Stomach (tissue), 9 donors: ENCODE data around the gene LRRC8A. TPM values are rescaled to one million over a fixed set of nuclear protein-coding genes. Genes with fewer than 3 reads are reported as not detected.
A peak's percentile ranks its signal among the peaks of the same experiment; 100 is the strongest.
"Not testable (repeated sequence)": the region's sequence is repeated elsewhere in the genome, so short reads cannot be mapped to it uniquely, and the experiment has no call there.

Source experiments
- DNase-seq, 2 donors: peaks; one replicate each; pipeline versions ENCODE4 v3.0.0 to v3.0.0-alpha.2; 2013 to 2019
- H3K27ac ChIP-seq, 5 donors: fragments of 200-600 bp in 4 of 5; sonication (generic) in 4 of 5; one replicate each; pipeline ENCODE4 v1.5.1; 2013 to 2019; ENCODE audit warnings: mild to moderate bottlenecking in 1 of 5, moderate library complexity in 1 of 5
- H3K27me3 ChIP-seq, 3 donors: fragments of 200-600 bp; sonication (generic); one replicate each; pipeline ENCODE4 v1.5.1; 2017 to 2019; ENCODE audit warnings: mixed run types in 1 of 3
- H3K36me3 ChIP-seq, 4 donors: fragments of 200-600 bp; sonication (generic); 1 replicate in 3 of 4; 2 replicates in 1 of 4; pipeline ENCODE4 v1.5.1; 2016 to 2019
- H3K4me1 ChIP-seq, 4 donors: fragments of 200-600 bp; sonication (generic); one replicate each; pipeline ENCODE4 v1.5.1; 2016 to 2019
- H3K4me3 ChIP-seq, 4 donors: fragments of 200-600 bp; sonication (generic) in 3 of 4; one replicate each; pipeline ENCODE4 v1.5.1; 2016 to 2019; ENCODE audit warnings: mild to moderate bottlenecking in 1 of 4
- H3K9me3 ChIP-seq, 4 donors: fragments of 200-600 bp; sonication (generic); one replicate each; pipeline ENCODE4 v1.5.1; 2016 to 2019
- CTCF ChIP-seq, 7 experiments: fragments of 450-650 bp in 4 of 7; fragments of 200-600 bp in 3 of 7; sonication (generic) in 3 of 7; IDR thresholded peaks; one replicate each; pipeline ENCODE4 v1.5.1; 2016 to 2019; ENCODE audit warnings: antibody characterized with exemption in 7 of 7, control low read depth in 2 of 7, mild to moderate bottlenecking in 1 of 7
- EP300 ChIP-seq: sonication (generic); formaldehyde crosslinking; IDR thresholded peaks from one replicate; pipeline ENCODE4 v1.6.1; 2017; ENCODE audit warnings: antibody characterized with exemption
- POLR2A ChIP-seq, 4 donors: fragments of 450-650 bp; IDR thresholded peaks; one replicate each; pipeline ENCODE4 v1.6.1; 2016; ENCODE audit warnings: antibody characterized with exemption in 4 of 4, control low read depth in 2 of 4, mild to moderate bottlenecking in 1 of 4, moderate library complexity in 1 of 4
- POLR2AphosphoS5 ChIP-seq, 3 donors: sonication (generic); formaldehyde crosslinking; IDR thresholded peaks; one replicate each; pipeline ENCODE4 v1.6.1; 2016; ENCODE audit warnings: antibody characterized with exemption in 3 of 3
- WGBS, 5 donors: extraction: QIAGEN DNeasy Blood & Tissue Kit in 3 of 5; methylation state at CpG; one replicate each; pipeline versions ENCODE4 v1.1.5 to v1.1.7; 2013 to 2018; 5-methylcytosine and 5-hydroxymethylcytosine counted together
- intact Hi-C: fragments of 100-400 bp; cut with DNase I; formaldehyde crosslinking; loops from one replicate; pipeline ENCODE4 v1.15.1; 2023; ENCODE audit warnings: low total_unique reads
- polyA plus RNA-seq, 3 donors: library from polyadenylated mRNA; stranded (reverse); fragments of 200-250 nt; gene quantifications; one replicate each; pipeline ENCODE4 v1.2.3, GENCODE V29; 2013
- total RNA-seq, 5 donors: library from RNA; depleted of rRNA; stranded (reverse); fragments of >200 nt; gene quantifications; one replicate each; pipeline versions ENCODE4 v1.1.0 to v1.2.3, GENCODE V29; 2014 to 2016
- donor health status: healthy with polysubstance abuse.
- donor health status: Bipolar disorder and iron deficiency.
- donor health status: healthy.

Gene LRRC8A
- total and polyA plus RNA-seq, 8 donors, result 11.2 to 63.7 (median 21.2) TPM

DNA sequence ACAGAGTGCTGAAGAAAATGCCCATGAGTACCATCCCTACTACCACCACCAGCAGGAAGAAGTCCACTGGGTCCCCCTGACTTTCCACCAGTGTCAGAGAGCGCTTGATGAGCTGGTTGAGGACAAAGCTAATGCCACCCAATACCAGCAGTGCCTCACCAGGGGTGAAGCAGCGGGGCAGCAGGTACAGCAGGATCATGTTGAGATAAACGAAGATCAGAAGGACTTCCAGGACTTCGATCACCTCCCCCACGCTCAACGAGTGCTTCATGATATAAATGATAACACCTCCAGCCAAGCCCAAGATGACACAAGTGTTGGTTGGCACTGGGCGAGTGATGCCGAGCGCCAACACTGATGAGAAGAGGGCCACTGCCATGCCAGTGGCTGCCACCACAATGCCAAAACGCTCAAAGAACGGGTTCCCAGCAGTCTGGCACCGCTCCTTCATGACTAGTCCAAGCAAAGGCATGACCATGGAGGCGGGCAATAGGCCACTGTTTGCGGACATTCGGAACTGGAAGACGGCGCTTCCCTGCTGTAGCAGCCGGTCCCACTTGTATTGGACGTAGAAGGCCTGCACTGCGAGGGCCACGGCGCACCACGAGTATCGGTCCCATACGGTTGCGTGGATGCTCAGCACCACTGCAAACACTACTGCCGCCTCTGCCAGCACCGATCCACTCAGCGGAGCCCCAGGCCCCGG lies 64.8 kb downstream of the LRRC8A start:
- Histone ChIP-seq H3K36me3 (peaks cover 4 to 61% (median 39%) of the 10 kb centered on the region in 4 donors), H3K27me3 (no peaks in the 10 kb centered on the region), H3K9me3 (no peaks in the 10 kb centered on the region), H3K4me1 (peaks cover 9 to 47% (median 34%) of the 10 kb centered on the region in 4 donors), H3K4me3 (peak overlapping the region; percentile 66 to 97 (median 84)), H3K27ac (peak overlapping the region; percentile 81 to 96 (median 93))
- TF ChIP-seq POLR2A (IDR thresholded peaks at IDR 0.05) (no peak), CTCF (IDR thresholded peaks at IDR 0.05) (no peak), POLR2AphosphoS5 (IDR thresholded peaks at IDR 0.05) (no peak), EP300 (no peak)
- intact Hi-C loops, result no loop called here
- DNase-seq, result peak in 1 of 2 donors; percentile 33
- WGBS, 5 donors, result 20 to 55% (median 26%) methylated on average over 15 to 30 of the region's 30 CpGs

DNA sequence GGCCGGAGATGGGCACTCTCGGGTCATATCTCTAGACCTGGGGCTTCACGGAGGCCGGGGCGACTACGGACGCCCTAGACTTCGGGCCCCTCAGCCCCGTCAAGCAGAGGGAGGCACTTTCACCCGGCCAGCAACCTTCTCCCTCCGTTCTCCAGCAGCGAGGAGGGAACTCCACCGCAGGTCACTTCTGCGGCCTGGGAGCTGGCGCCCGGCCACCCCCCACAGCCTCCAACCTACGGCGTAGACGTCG lies 65.3 kb downstream of the LRRC8A start:
- Histone ChIP-seq H3K27me3 (no peaks in the 10 kb centered on the region), H3K36me3 (peaks cover 4 to 61% (median 42%) of the 10 kb centered on the region in 4 donors), H3K4me1 (peaks cover 9 to 47% (median 33%) of the 10 kb centered on the region in 4 donors), H3K9me3 (no peaks in the 10 kb centered on the region), H3K27ac (peak overlapping the region; percentile 81 to 96 (median 93)), H3K4me3 (peak overlapping the region; percentile 66 to 97 (median 84))
- 0 to 3% (median 1%) methylated on average over 7 to 20 of the region's 20 CpGs for WGBS, 5 donors
- TF ChIP-seq EP300 (no peak), POLR2AphosphoS5 (IDR thresholded peaks at IDR 0.05) (no peak), POLR2A (IDR thresholded peaks at IDR 0.05) (no peak), CTCF (IDR thresholded peaks at IDR 0.05) (no peak)
- no peak for DNase-seq
- intact Hi-C loops, result no loop called here

DNA sequence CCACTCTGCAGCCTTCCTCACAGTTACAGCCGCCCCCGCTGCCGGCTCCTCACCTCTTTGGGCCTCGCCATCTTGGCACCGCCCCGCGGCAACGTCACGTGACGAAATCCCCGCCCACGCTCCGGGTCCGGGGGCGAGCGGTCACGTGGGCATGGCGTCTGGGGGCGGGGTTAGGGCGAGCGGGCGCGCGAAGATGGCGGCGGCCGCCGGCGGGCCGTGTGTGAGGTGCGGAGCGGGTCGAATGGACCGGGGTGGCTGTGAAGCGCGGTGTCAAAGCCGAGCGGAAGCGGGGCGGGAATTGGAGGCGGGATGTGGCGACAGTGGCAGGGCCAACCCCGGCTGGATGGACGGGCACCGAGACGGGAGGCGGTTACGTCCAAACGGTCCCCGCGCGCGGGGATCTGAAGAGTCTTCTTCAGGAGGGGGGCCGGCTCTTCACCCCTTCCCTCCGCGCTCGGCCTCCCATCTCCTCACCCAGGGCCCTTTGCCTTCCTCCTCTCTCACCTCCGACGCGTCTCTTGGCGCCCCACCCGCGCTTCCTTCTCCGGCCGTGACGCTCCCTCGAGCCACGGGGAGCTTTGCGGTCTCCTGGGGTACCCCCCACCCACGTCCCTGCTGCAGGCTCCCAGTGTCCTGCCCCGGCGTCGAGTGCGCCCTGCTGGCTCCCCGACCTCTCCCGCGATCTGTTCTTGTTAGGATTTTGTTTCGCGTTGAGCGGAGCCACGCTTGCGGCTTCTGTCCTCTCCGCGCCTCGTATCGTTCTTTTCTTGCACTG lies 65.8 kb downstream of the LRRC8A start, which contains the start of the genes DOLK and NUP188:
Gene DOLK (minus strand): TSS at position 77 of the 775 bp plus-strand sequence. CDS start 300 bp downstream, outside the sequence.
Gene NUP188 (plus strand): TSS at position 173 of the 775 bp plus-strand sequence. CDS start 21 bp downstream, at position 194.
- Histone ChIP-seq H3K36me3 (peaks cover 5 to 63% (median 46%) of the 10 kb centered on the region in 4 donors), H3K27me3 (no peaks in the 10 kb centered on the region), H3K4me3 (peak within 1 kb of the TSS; percentile 66 to 97 (median 84)), H3K27ac (peak within 1 kb of the TSS; percentile 87 to 96 (median 93)), H3K9me3 (no peaks in the 10 kb centered on the region), H3K4me1 (peaks cover 9 to 47% (median 31%) of the 10 kb centered on the region in 4 donors)
- TF ChIP-seq CTCF (IDR thresholded peaks at IDR 0.05) (no peak), POLR2A (IDR thresholded peaks at IDR 0.05) (peak in 2 of 4 donors; percentile 27 to 84), EP300 (no peak), POLR2AphosphoS5 (IDR thresholded peaks at IDR 0.05) (peak; percentile 93 to 99 (median 97))
- peak; percentile 97 to 98 for DNase-seq
- intact Hi-C loops, result no loop called here
- WGBS, 5 donors, result 0 to 1% (median 0%) methylated on average over 68 to 86 of the region's 86 CpGs

GRCh38 chr9:128961403-128961802 lies 79.5 kb downstream of the LRRC8A start:
- intact Hi-C loops, result loop anchor here (10.0 kb wide), 1 partner anchor 347 kb away; no protein-coding TSS in a partner anchor
- H3K9me3 ChIP-seq, H3K4me3 ChIP-seq, H3K27me3 ChIP-seq, H3K27ac ChIP-seq, H3K4me1 ChIP-seq: not testable (repeated sequence)
- peak in 1 of 2 donors; percentile 9 for DNase-seq
- peaks cover 34 to 98% (median 91%) of the 10 kb centered on the region in 4 donors for H3K36me3 ChIP-seq
- WGBS, 5 donors, result 93 to 98% (median 97%) methylated on average over 9 of the region's 9 CpGs

Other genes with a start within 250 kb of the LRRC8A start
- gene DYNC2I2, start 225.3 kb upstream of the LRRC8A start, total RNA-seq, result 100 to 1,000 TPM in 2 of 5 donors, 10 to 100 TPM in 2, 1 to 10 TPM in 1; 2.9 to 125 (median 33.9) TPM
- gene DYNC2I2, start 225.3 kb upstream of the LRRC8A start, polyA plus RNA-seq, result 10 to 100 TPM; 46.3 to 67.5 (median 60.2) TPM
- gene SET, start 192.9 kb upstream of the LRRC8A start, total RNA-seq, result 100 to 1,000 TPM in 3 of 5 donors, 10 to 100 TPM in 2; 49.0 to 489 (median 123) TPM
- 100 to 1,000 TPM; 109 to 150 (median 111) TPM for gene SET, start 192.9 kb upstream of the LRRC8A start, polyA plus RNA-seq
- 10 to 100 TPM in 3 of 5 donors, 1 to 10 TPM in 2; 5.0 to 23.2 (median 13.3) TPM for gene PKN3, start 179.6 kb upstream of the LRRC8A start, total RNA-seq
- 1 to 10 TPM; 5.3 to 8.0 (median 7.7) TPM for gene PKN3, start 179.6 kb upstream of the LRRC8A start, polyA plus RNA-seq
- gene ZDHHC12, start 158.0 kb upstream of the LRRC8A start, total RNA-seq, result 100 to 1,000 TPM in 1 of 5 donors, 10 to 100 TPM in 2, 1 to 10 TPM in 2; 3.5 to 116 (median 20.0) TPM
- 10 to 100 TPM; 57.1 to 90.5 (median 60.5) TPM for gene ZDHHC12, start 158.0 kb upstream of the LRRC8A start, polyA plus RNA-seq
- 100 to 1,000 TPM in 1 of 5 donors, 10 to 100 TPM in 4; 25.5 to 214 (median 68.3) TPM for gene ZER1, start 110.2 kb upstream of the LRRC8A start, total RNA-seq
- 10 to 100 TPM; 16.3 to 19.2 (median 18.8) TPM for gene ZER1, start 110.2 kb upstream of the LRRC8A start, polyA plus RNA-seq
- 10 to 100 TPM in 3 of 5 donors, 1 to 10 TPM in 2; 5.8 to 50.6 (median 11.4) TPM for gene TBC1D13, start 94.9 kb upstream of the LRRC8A start, total RNA-seq
- gene TBC1D13, start 94.9 kb upstream of the LRRC8A start, polyA plus RNA-seq, result 10 to 100 TPM; 11.3 to 13.9 (median 11.6) TPM
- 100 to 1,000 TPM in 1 of 5 donors, 10 to 100 TPM in 2, 1 to 10 TPM in 2; 5.0 to 186 (median 38.5) TPM for gene ENDOG, start 63.6 kb upstream of the LRRC8A start, total RNA-seq
- 10 to 100 TPM; 22.9 to 32.5 (median 30.4) TPM for gene ENDOG, start 63.6 kb upstream of the LRRC8A start, polyA plus RNA-seq
- 100 to 1,000 TPM in 1 of 5 donors, 10 to 100 TPM in 4; 11.1 to 104 (median 14.2) TPM for gene SPOUT1, start 52.3 kb upstream of the LRRC8A start, total RNA-seq
- 10 to 100 TPM; 13.4 to 31.3 (median 29.4) TPM for gene SPOUT1, start 52.3 kb upstream of the LRRC8A start, polyA plus RNA-seq
- gene KYAT1, start 183 bp upstream of the LRRC8A start, total RNA-seq, result 10 to 100 TPM in 2 of 5 donors, 1 to 10 TPM in 2, under 1 TPM in 1; 0.58 to 25.7 (median 6.1) TPM
- 1 to 10 TPM; 4.8 to 7.5 (median 5.3) TPM for gene KYAT1, start 183 bp upstream of the LRRC8A start, polyA plus RNA-seq
- gene PHYHD1, start 38.8 kb downstream of the LRRC8A start, total RNA-seq, result 10 to 100 TPM in 4 of 5 donors, 1 to 10 TPM in 1; 1.4 to 37.3 (median 13.8) TPM
- 10 to 100 TPM; 43.9 to 55.8 (median 49.1) TPM for gene PHYHD1, start 38.8 kb downstream of the LRRC8A start, polyA plus RNA-seq
- 10 to 100 TPM in 1 of 5 donors, 1 to 10 TPM in 3, under 1 TPM in 1; 0.58 to 17.1 (median 9.4) TPM for gene DOLK, start 65.5 kb downstream of the LRRC8A start, total RNA-seq
- gene DOLK, start 65.5 kb downstream of the LRRC8A start, polyA plus RNA-seq, result 1 to 10 TPM; 3.2 to 8.1 (median 6.2) TPM
- gene NUP188, start 65.6 kb downstream of the LRRC8A start, total RNA-seq, result 10 to 100 TPM; 26.3 to 79.9 (median 51.0) TPM
- gene NUP188, start 65.6 kb downstream of the LRRC8A start, polyA plus RNA-seq, result 10 to 100 TPM in 1 of 3 donors, 1 to 10 TPM in 2; 4.4 to 10.1 (median 9.9) TPM
- 100 to 1,000 TPM in 4 of 5 donors, 10 to 100 TPM in 1; 50.5 to 408 (median 138) TPM for gene SH3GLB2, start 146.2 kb downstream of the LRRC8A start, total RNA-seq
- gene SH3GLB2, start 146.2 kb downstream of the LRRC8A start, polyA plus RNA-seq, result 100 to 1,000 TPM in 2 of 3 donors, 10 to 100 TPM in 1; 58.2 to 113 (median 102) TPM
- gene MIGA2, start 154.5 kb downstream of the LRRC8A start, total RNA-seq, result 100 to 1,000 TPM in 1 of 5 donors, 10 to 100 TPM in 4; 34.5 to 175 (median 49.0) TPM
- gene MIGA2, start 154.5 kb downstream of the LRRC8A start, polyA plus RNA-seq, result 10 to 100 TPM in 2 of 3 donors, 1 to 10 TPM in 1; 9.0 to 28.2 (median 10.4) TPM
- gene DOLPP1, start 199.0 kb downstream of the LRRC8A start, total RNA-seq, result 10 to 100 TPM in 4 of 5 donors, 1 to 10 TPM in 1; 5.5 to 84.0 (median 17.4) TPM
- gene DOLPP1, start 199.0 kb downstream of the LRRC8A start, polyA plus RNA-seq, result 10 to 100 TPM in 1 of 3 donors, 1 to 10 TPM in 2; 3.4 to 11.4 (median 8.3) TPM
- 10 to 100 TPM; 13.0 to 92.2 (median 49.6) TPM for gene CRAT, start 228.7 kb downstream of the LRRC8A start, total RNA-seq
- 10 to 100 TPM; 25.8 to 28.5 (median 28.1) TPM for gene CRAT, start 228.7 kb downstream of the LRRC8A start, polyA plus RNA-seq
- gene PTPA, start 229.3 kb downstream of the LRRC8A start, total RNA-seq, result 100 to 1,000 TPM in 1 of 5 donors, 10 to 100 TPM in 4; 12.3 to 118 (median 48.8) TPM
- 100 to 1,000 TPM in 1 of 3 donors, 10 to 100 TPM in 2; 69.2 to 111 (median 77.9) TPM for gene PTPA, start 229.3 kb downstream of the LRRC8A start, polyA plus RNA-seq